Left lobe of liver (tissue), 2 donors: ENCODE data around the gene PTGDS. TPM values are rescaled to one million over a fixed set of nuclear protein-coding genes. Genes with fewer than 3 reads are reported as not detected.
A peak's percentile ranks its signal among the peaks of the same experiment; 100 is the strongest.

ENCODE experiments used
- ATAC-seq: fragments of 200-7000 bp; cut with Tn5 transposase; one replicate; pipeline ENCODE4 v1.9.1; 2020; ENCODE audit warnings: mild to moderate bottlenecking, moderate library complexity
- DNase-seq: peaks from one replicate; pipeline ENCODE4 v3.0.0-alpha.2; 2020; ENCODE audit warnings: low spot score
- total RNA-seq: library from RNA; stranded (reverse); gene quantifications from one replicate; pipeline ENCODE4 v1.2.1, GENCODE V29; 2021
- donor health status: DM: no; HTN: no; CAD: no; lungs with moderate emphysema.
- donor health status: DM: no; HTN: yes; CAD: no.

Gene PTGDS
- total RNA-seq, 1 donor from 2014 or later = 5.2 TPM

GRCh38 chr9:137007108-137007815 lies 30.0 kb downstream of the PTGDS start:
- DNase-seq (no peak), ATAC-seq (peak; percentile 9)

GRCh38 chr9:137007816-137008270 lies 30.5 kb downstream of the PTGDS start:
- ATAC-seq (no peak), DNase-seq (no peak)

- ATAC-seq = no peak
Measured at GRCh38 chr9:137008312-137008711, 31.0 kb downstream of the PTGDS start.

GRCh38 chr9:137009217-137009616 lies 31.9 kb downstream of the PTGDS start:
- no peak for ATAC-seq
- DNase-seq = no peak

More at GRCh38 chr9:137008312-137008711, 31.0 kb downstream of the PTGDS start:
- DNase-seq = no peak

- DNase-seq = no peak
- no peak for ATAC-seq
Measured at GRCh38 chr9:137009938-137010732, 32.8 kb downstream of the PTGDS start.

GRCh38 chr9:137011156-137011555 lies 33.9 kb downstream of the PTGDS start:
- no peak for ATAC-seq

GRCh38 chr9:137011907-137012675 lies 34.8 kb downstream of the PTGDS start:
- no peak for ATAC-seq
- DNase-seq = no peak

More at GRCh38 chr9:137011156-137011555, 33.9 kb downstream of the PTGDS start:
- DNase-seq = no peak

GRCh38 chr9:137012694-137013570 lies 35.6 kb downstream of the PTGDS start:
- ATAC-seq (no peak), DNase-seq (no peak)

GRCh38 chr9:137013571-137013940 lies 36.3 kb downstream of the PTGDS start:
- DNase-seq (no peak), ATAC-seq (no peak)

GRCh38 chr9:137014166-137014565 lies 36.9 kb downstream of the PTGDS start:
- ATAC-seq = no peak
- DNase-seq = no peak

GRCh38 chr9:137014776-137015539 lies 37.7 kb downstream of the PTGDS start:
- ATAC-seq = no peak
- DNase-seq = no peak

GRCh38 chr9:137015540-137015930 lies 38.2 kb downstream of the PTGDS start:
- DNase-seq (no peak), ATAC-seq (no peak)

- DNase-seq = no peak
- no peak for ATAC-seq
Measured at GRCh38 chr9:137015976-137016375, 38.7 kb downstream of the PTGDS start.

GRCh38 chr9:137016436-137016835 lies 39.1 kb downstream of the PTGDS start:
- ATAC-seq (no peak), DNase-seq (no peak)

GRCh38 chr9:137017071-137017470 lies 39.8 kb downstream of the PTGDS start:
- DNase-seq (no peak), ATAC-seq (no peak)

- DNase-seq = no peak
- ATAC-seq = no peak
Measured at GRCh38 chr9:137017791-137018497, 40.6 kb downstream of the PTGDS start.

- DNase-seq = no peak
- no peak for ATAC-seq
Measured at GRCh38 chr9:137018761-137019559, 41.7 kb downstream of the PTGDS start.
